LNCaP clone FGC (cell line): Measurements from ENCODE around the gene GNG14.
"Not testable (repeated sequence)": the region's sequence is repeated elsewhere in the genome, so short reads cannot be mapped to it uniquely, and the experiment has no call there.

Experiments used
- DNase-seq: peaks from one replicate; pipeline ENCODE4 v3.0.0-alpha.2; 2011; ENCODE audit warnings: low read depth
- H3K4me3 ChIP-seq: 2 replicates; pipeline ENCODE4 v1.5.1; 2011; ENCODE audit warnings: mild to moderate bottlenecking, low read depth, low read length, control low read depth
- CTCF ChIP-seq: IDR thresholded peaks from 2 replicates; pipeline ENCODE4 v1.5.1; 2012; ENCODE audit warnings: mild to moderate bottlenecking; ENCODE audit not compliant: control insufficient read depth, insufficient read depth; ENCODE audit errors: extremely low read depth

Gene GNG14

GRCh38 chr19:12687496-12688196 is at the start of gene GNG14:
Gene GNG14, plus strand, starts transcription at chr19:12687998. Its CDS starts 51 bp downstream, at chr19:12688049.
- no peak for TF ChIP-seq CTCF
- H3K4me3 ChIP-seq = no peak within 1 kb of the TSS
- DNase-seq = no peak

GRCh38 chr19:12638611-12639182 is 49.1 kb upstream of the GNG14 start:
- no peak overlapping the region for H3K4me3 ChIP-seq
- no peak for TF ChIP-seq CTCF
- DNase-seq = no peak

- TF ChIP-seq CTCF = peak; percentile 61
- no peak for DNase-seq
Measured at GRCh38 chr19:12639901-12640613, 47.7 kb upstream of the GNG14 start.

GRCh38 chr19:12641456-12641855 is 46.3 kb upstream of the GNG14 start:
- no peak for DNase-seq
- TF ChIP-seq CTCF = no peak
- no peak overlapping the region for H3K4me3 ChIP-seq

More at GRCh38 chr19:12639901-12640613, 47.7 kb upstream of the GNG14 start:
- no peak overlapping the region for H3K4me3 ChIP-seq

GRCh38 chr19:12642506-12642905 is 45.3 kb upstream of the GNG14 start:
- no peak for TF ChIP-seq CTCF
- DNase-seq = no peak
- H3K4me3 ChIP-seq = no peak overlapping the region

- DNase-seq, H3K4me3 ChIP-seq: not testable (repeated sequence)
Measured at GRCh38 chr19:12643716-12644115, 44.1 kb upstream of the GNG14 start.

GRCh38 chr19:12646551-12646950 is 41.2 kb upstream of the GNG14 start:
- TF ChIP-seq CTCF = no peak
- H3K4me3 ChIP-seq = no peak overlapping the region
- no peak for DNase-seq
